AG04449 (cell line): ENCODE measurements around the gene C16orf54.
"Not testable (repeated sequence)": the region's sequence is repeated elsewhere in the genome, so short reads cannot be mapped to it uniquely, and the experiment has no call there.

Experiments used
- CTCF ChIA-PET: fragments of 350-600 bp; formaldehyde crosslinking; extraction: SDS; loops from one replicate; lab custom pipeline; 2021; ENCODE audit warnings: antibody characterized with exemption; lab: Yijun Ruan, JAX
- POLR2A ChIA-PET: fragments of 400-600, 350-600 bp; formaldehyde crosslinking; extraction: SDS; loops from one replicate; lab custom pipeline; 2020; ENCODE audit warnings: antibody characterized with exemption, inconsistent platforms; lab: Yijun Ruan, JAX
- DNase-seq: peaks from one replicate; pipeline ENCODE4 v3.0.0-alpha.2; 2010; ENCODE audit warnings: low read depth, low spot score
- H3K4me3 ChIP-seq: 2 replicates; pipeline ENCODE4 v1.5.1; 2011; ENCODE audit warnings: low read depth, mild to moderate bottlenecking, control low read depth, low read length
- CTCF ChIP-seq: IDR thresholded peaks from one replicate; pipeline ENCODE4 v1.5.1; 2011; ENCODE audit warnings: mild to moderate bottlenecking, moderate library complexity, low read length, control low read depth, inconsistent platforms; ENCODE audit not compliant: insufficient read depth; ENCODE audit errors: missing control alignments

C16orf54 gene

GRCh38 chr16:29745853-29746345 lies at the start of gene C16orf54:
TSS of gene C16orf54 (minus strand) at chr16:29745990. CDS start at chr16:29744951, 1,039 bp downstream.
- no peak within 1 kb of the TSS for H3K4me3 ChIP-seq
- TF ChIP-seq CTCF, result no peak
- no peak for DNase-seq
- CTCF ChIA-PET, result interaction anchor here (2.4 kb wide), 1 partner anchor 39 kb away, joined by 5 read pairs; no protein-coding TSS in a partner anchor
- POLR2A ChIA-PET, result no interaction called here

GRCh38 chr16:29794231-29794710 lies 48.5 kb upstream of the C16orf54 start:
- H3K4me3 ChIP-seq, result no peak overlapping the region
- ChIA-PET CTCF (interaction anchor here (1.0 to 5.3 kb wide), 4 partner anchors 9 to 65 kb away, joined by 3 to 28 read pairs (median 4); no protein-coding TSS in a partner anchor), POLR2A (interaction anchor here (1.3 kb wide), 1 partner anchor 10 kb away, joined by 3 read pairs; no protein-coding TSS in a partner anchor)
- no peak for TF ChIP-seq CTCF
- DNase-seq, result no peak

GRCh38 chr16:29793153-29793552 lies 47.4 kb upstream of the C16orf54 start:
- DNase-seq, H3K4me3 ChIP-seq, CTCF ChIA-PET, POLR2A ChIA-PET: not testable (repeated sequence)

GRCh38 chr16:29791845-29792807 lies 46.3 kb upstream of the C16orf54 start:
- POLR2A ChIA-PET, result no interaction called here
- no peak for TF ChIP-seq CTCF
- no peak for DNase-seq
- CTCF ChIA-PET, result interaction anchor here (1.7 to 3.7 kb wide), 2 partner anchors 11 to 56 kb away, joined by 7 to 27 read pairs; no protein-coding TSS in a partner anchor
- peak overlapping the region; percentile 96 for H3K4me3 ChIP-seq

GRCh38 chr16:29790949-29791844 lies 45.4 kb upstream of the C16orf54 start:
- ChIA-PET POLR2A (interaction anchor here (1.3 to 1.4 kb wide), 3 partner anchors 10 to 13 kb away, joined by 3 to 6 read pairs (median 4); no protein-coding TSS in a partner anchor), CTCF (interaction anchor here (1.0 to 3.7 kb wide), 12 partner anchors 10 to 264 kb away, joined by 3 to 27 read pairs (median 7); partner anchors contain the start of genes ASPHD1, TLCD3B and ZG16)
- DNase-seq, result no peak

More at GRCh38 chr16:29790949-29791844, 45.4 kb upstream of the C16orf54 start:
- peak overlapping the region; percentile 96 for H3K4me3 ChIP-seq
- no peak for TF ChIP-seq CTCF
